ENCODE results near the gene SCAPER. TPM values are rescaled to one million over a fixed set of nuclear protein-coding genes. Genes with fewer than 3 reads are reported as not detected.

Gene SCAPER
- total and polyA plus RNA-seq, 2 donors (not counting 1 experiment from before 2014, with no cell fraction given): 8.3 to 61.6 TPM

GRCh38 chr15:76465728-76466127 is 439.4 kb downstream of the SCAPER start:
- Histone ChIP-seq H2AFZ (ENCODE audit: insufficient read depth, low read depth, low read length, poor library complexity, severe bottlenecking) (no peak overlapping the region), H3K9ac (ENCODE audit: low read length) (no peak overlapping the region), H4K20me1 (ENCODE audit: control insufficient read depth, insufficient read depth, low read length, poor library complexity, severe bottlenecking) (no peaks in the 10 kb centered on the region), H3K4me2 (replicated peaks; ENCODE audit: low read depth, low read length, poor library complexity, severe bottlenecking) (no peak overlapping the region), H3K27me3 (replicated peaks in 1 of 4; ENCODE audit: control extremely low read depth in 1 of 4, control insufficient read depth in 3 of 4, insufficient read depth in 4 of 4, low read length in 3 of 4) (no peaks in the 10 kb centered on the region), H3K27ac (ENCODE audit: low read length in 2 of 2) (no peak overlapping the region), H3K36me3 (replicated peaks in 1 of 2; ENCODE audit: control extremely low read depth in 1 of 2, control insufficient read depth in 1 of 2, extremely low read depth in 1 of 2, insufficient read depth in 2 of 2, low read length in 1 of 2) (peaks cover 5 to 14% of the 10 kb centered on the region in 2 experiments), H3K4me3 (ENCODE audit: control extremely low read depth in 1 of 5, extremely low read depth in 1 of 5, insufficient read depth in 1 of 5, low read depth in 2 of 5, low read length in 4 of 5) (no peak overlapping the region), H3K9me3 (ENCODE audit: control extremely low read depth in 1 of 3, control insufficient read depth in 2 of 3, insufficient read depth in 1 of 3, low read length in 2 of 3) (peaks cover 2 to 16% (median 5%) of the 10 kb centered on the region in 3 donors), H3K4me1 (ENCODE audit: control insufficient read depth in 2 of 2, insufficient read depth in 2 of 2, low read length in 2 of 2) (no peaks in the 10 kb centered on the region), H3K79me2 (ENCODE audit: control insufficient read depth, insufficient read depth, low read length) (no peaks in the 10 kb centered on the region)
- no peak for ATAC-seq (ENCODE audit: low read depth)
- no peak overlapping the region for H3K4me3 Mint-ChIP-seq
- intact Hi-C loops (cut with micrococcal nuclease): no loop called here
- ChIA-PET CTCF (no interaction called here), POLR2A (no interaction called here)
- peaks cover 18% of the 10 kb centered on the region for H3K9me3 Mint-ChIP-seq (ENCODE audit: insufficient read depth)
- TF ChIP-seq EZH2 (IDR thresholded peaks at IDR 0.05; ENCODE audit: borderline replicate concordance, insufficient read depth, low read depth, low read length, poor library complexity, severe bottlenecking): no peak
- TF ChIP-seq, protein P1, sequence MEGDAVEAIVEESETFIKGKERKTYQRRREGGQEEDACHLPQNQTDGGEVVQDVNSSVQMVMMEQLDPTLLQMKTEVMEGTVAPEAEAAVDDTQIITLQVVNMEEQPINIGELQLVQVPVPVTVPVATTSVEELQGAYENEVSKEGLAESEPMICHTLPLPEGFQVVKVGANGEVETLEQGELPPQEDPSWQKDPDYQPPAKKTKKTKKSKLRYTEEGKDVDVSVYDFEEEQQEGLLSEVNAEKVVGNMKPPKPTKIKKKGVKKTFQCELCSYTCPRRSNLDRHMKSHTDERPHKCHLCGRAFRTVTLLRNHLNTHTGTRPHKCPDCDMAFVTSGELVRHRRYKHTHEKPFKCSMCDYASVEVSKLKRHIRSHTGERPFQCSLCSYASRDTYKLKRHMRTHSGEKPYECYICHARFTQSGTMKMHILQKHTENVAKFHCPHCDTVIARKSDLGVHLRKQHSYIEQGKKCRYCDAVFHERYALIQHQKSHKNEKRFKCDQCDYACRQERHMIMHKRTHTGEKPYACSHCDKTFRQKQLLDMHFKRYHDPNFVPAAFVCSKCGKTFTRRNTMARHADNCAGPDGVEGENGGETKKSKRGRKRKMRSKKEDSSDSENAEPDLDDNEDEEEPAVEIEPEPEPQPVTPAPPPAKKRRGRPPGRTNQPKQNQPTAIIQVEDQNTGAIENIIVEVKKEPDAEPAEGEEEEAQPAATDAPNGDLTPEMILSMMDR (IDR thresholded peaks at IDR 0.05): no peak
- H3K27ac Mint-ChIP-seq: no peak overlapping the region
- WGBS (ENCODE audit: insufficient coverage): no CpG with 5 or more reads among the region's 1 CpG
- no peak for DNase-seq
- no peaks in the 10 kb centered on the region for H3K4me1 Mint-ChIP-seq
- H3K27me3 Mint-ChIP-seq: no peaks in the 10 kb centered on the region

DNA sequence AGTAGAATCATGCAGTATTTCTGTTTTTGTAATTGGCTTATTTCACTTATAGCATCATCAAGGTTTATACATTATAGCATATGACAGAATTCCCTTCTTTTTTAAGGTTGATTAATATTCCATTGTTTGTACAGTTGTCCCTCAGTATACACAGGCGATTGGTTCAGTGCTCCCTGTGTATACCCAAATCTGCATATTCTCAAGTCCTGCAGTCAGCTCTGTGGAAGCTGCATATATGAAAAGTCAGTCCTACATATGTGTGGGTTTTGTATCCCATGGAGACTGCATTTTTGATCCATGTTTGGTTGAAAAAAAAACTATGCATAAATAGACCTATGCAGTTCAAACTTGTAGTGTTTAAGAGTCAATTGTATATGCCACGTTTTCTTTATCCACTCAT is 440.9 kb downstream of the SCAPER start:
- Histone ChIP-seq H3K4me2 (replicated peaks; ENCODE audit: low read depth, low read length, poor library complexity, severe bottlenecking) (no peak overlapping the region), H3K9ac (ENCODE audit: low read length) (no peak overlapping the region), H3K4me3 (ENCODE audit: control extremely low read depth in 1 of 5, extremely low read depth in 1 of 5, insufficient read depth in 1 of 5, low read depth in 2 of 5, low read length in 4 of 5) (no peak overlapping the region), H2AFZ (ENCODE audit: insufficient read depth, low read depth, low read length, poor library complexity, severe bottlenecking) (no peak overlapping the region), H3K36me3 (replicated peaks in 1 of 2; ENCODE audit: control extremely low read depth in 1 of 2, control insufficient read depth in 1 of 2, extremely low read depth in 1 of 2, insufficient read depth in 2 of 2, low read length in 1 of 2) (peaks cover under 1 to 4% of the 10 kb centered on the region in 2 experiments), H3K4me1 (ENCODE audit: control insufficient read depth in 2 of 2, insufficient read depth in 2 of 2, low read length in 2 of 2) (no peaks in the 10 kb centered on the region), H3K9me3 (ENCODE audit: control extremely low read depth in 1 of 3, control insufficient read depth in 2 of 3, insufficient read depth in 1 of 3, low read length in 2 of 3) (peaks cover 2 to 16% (median 5%) of the 10 kb centered on the region in 3 donors), H3K27ac (ENCODE audit: low read length in 2 of 2) (no peak overlapping the region), H4K20me1 (ENCODE audit: control insufficient read depth, insufficient read depth, low read length, poor library complexity, severe bottlenecking) (no peaks in the 10 kb centered on the region), H3K79me2 (ENCODE audit: control insufficient read depth, insufficient read depth, low read length) (no peaks in the 10 kb centered on the region), H3K27me3 (replicated peaks in 1 of 4; ENCODE audit: control extremely low read depth in 1 of 4, control insufficient read depth in 3 of 4, insufficient read depth in 4 of 4, low read length in 3 of 4) (no peaks in the 10 kb centered on the region)
- TF ChIP-seq, protein P1 (IDR thresholded peaks at IDR 0.05): no peak
- no peak for TF ChIP-seq EZH2 (IDR thresholded peaks at IDR 0.05; ENCODE audit: borderline replicate concordance, insufficient read depth, low read depth, low read length, poor library complexity, severe bottlenecking)
- CTCF ChIA-PET: no interaction called here
- ATAC-seq (ENCODE audit: low read depth): no peak
- no peak overlapping the region for H3K27ac Mint-ChIP-seq
- POLR2A ChIA-PET: no interaction called here
- WGBS (ENCODE audit: insufficient coverage): no CpG with 5 or more reads among the region's 2 CpGs
- no peaks in the 10 kb centered on the region for H3K4me1 Mint-ChIP-seq
- H3K27me3 Mint-ChIP-seq: no peaks in the 10 kb centered on the region
- H3K9me3 Mint-ChIP-seq (ENCODE audit: insufficient read depth): peaks cover 18% of the 10 kb centered on the region
- intact Hi-C loops (cut with micrococcal nuclease): no loop called here
- H3K4me3 Mint-ChIP-seq: no peak overlapping the region
- no peak for DNase-seq
